ENCODE data around the gene JADE2.

JADE2 gene

GRCh38 chr5:134604908-134605307 lies 79.4 kb downstream of the JADE2 start:
- Histone ChIP-seq H3K36me3 (ENCODE audit: insufficient read depth, low read length) (peaks cover 65% of the 10 kb centered on the region), H3K9me3 (ENCODE audit: low read length) (no peaks in the 10 kb centered on the region), H3K9me2 (ENCODE audit: low read depth, low read length) (no peaks in the 10 kb centered on the region), H3K27ac (ENCODE audit: low read depth, low read length, poor library complexity, severe bottlenecking) (no peak overlapping the region), H3F3A (ENCODE audit: insufficient read depth, low read length) (no peaks in the 10 kb centered on the region), H3K4me1 (ENCODE audit: insufficient read depth, low read length, severe bottlenecking) (no peaks in the 10 kb centered on the region), H3K79me2 (ENCODE audit: insufficient read depth, low read length) (no peaks in the 10 kb centered on the region), H2AFZ (ENCODE audit: low read length) (no peak overlapping the region), H4K20me1 (ENCODE audit: insufficient read depth, low read length) (no peaks in the 10 kb centered on the region), H3K27me3 (ENCODE audit: insufficient read depth, low read length) (no peaks in the 10 kb centered on the region), H3K4me3 (ENCODE audit: low read depth, low read length, poor library complexity, severe bottlenecking) (no peak overlapping the region), H3K4me2 (ENCODE audit: low read length) (no peak overlapping the region), H3K9ac (ENCODE audit: low read length) (no peak overlapping the region)
- no peak for TF ChIP-seq EZH2 (IDR thresholded peaks at IDR 0.05; ENCODE audit: borderline replicate concordance, low read length)
- no peak for TF ChIP-seq CTCF (IDR thresholded peaks at IDR 0.05; ENCODE audit: low read length)

GRCh38 chr5:134606726-134607125 lies 81.3 kb downstream of the JADE2 start:
- Histone ChIP-seq H3F3A (ENCODE audit: insufficient read depth, low read length) (no peaks in the 10 kb centered on the region), H3K9me2 (ENCODE audit: low read depth, low read length) (no peaks in the 10 kb centered on the region), H3K79me2 (ENCODE audit: insufficient read depth, low read length) (no peaks in the 10 kb centered on the region), H3K9ac (ENCODE audit: low read length) (no peak overlapping the region), H3K4me2 (ENCODE audit: low read length) (no peak overlapping the region), H3K4me1 (ENCODE audit: insufficient read depth, low read length, severe bottlenecking) (no peaks in the 10 kb centered on the region), H2AFZ (ENCODE audit: low read length) (no peak overlapping the region), H3K36me3 (ENCODE audit: insufficient read depth, low read length) (peaks cover 78% of the 10 kb centered on the region), H3K27me3 (ENCODE audit: insufficient read depth, low read length) (no peaks in the 10 kb centered on the region), H3K27ac (ENCODE audit: low read depth, low read length, poor library complexity, severe bottlenecking) (no peak overlapping the region), H3K4me3 (ENCODE audit: low read depth, low read length, poor library complexity, severe bottlenecking) (no peak overlapping the region), H4K20me1 (ENCODE audit: insufficient read depth, low read length) (no peaks in the 10 kb centered on the region), H3K9me3 (ENCODE audit: low read length) (no peaks in the 10 kb centered on the region)
- TF ChIP-seq CTCF (IDR thresholded peaks at IDR 0.05; ENCODE audit: low read length) = no peak
- no peak for TF ChIP-seq EZH2 (IDR thresholded peaks at IDR 0.05; ENCODE audit: borderline replicate concordance, low read length)

- H3K27me3 ChIP-seq (ENCODE audit: insufficient read depth, low read length) = no peaks in the 10 kb centered on the region
- no peak overlapping the region for H3K9ac ChIP-seq (ENCODE audit: low read length)
- H2AFZ ChIP-seq (ENCODE audit: low read length) = no peak overlapping the region
- H4K20me1 ChIP-seq (ENCODE audit: insufficient read depth, low read length) = no peaks in the 10 kb centered on the region
- peaks cover 87% of the 10 kb centered on the region for H3K36me3 ChIP-seq (ENCODE audit: insufficient read depth, low read length)
- H3K9me3 ChIP-seq (ENCODE audit: low read length) = no peaks in the 10 kb centered on the region
- no peak overlapping the region for H3K27ac ChIP-seq (ENCODE audit: low read depth, low read length, poor library complexity, severe bottlenecking)
- no peak overlapping the region for H3K4me3 ChIP-seq (ENCODE audit: low read depth, low read length, poor library complexity, severe bottlenecking)
- H3K9me2 ChIP-seq (ENCODE audit: low read depth, low read length) = no peaks in the 10 kb centered on the region
- H3K79me2 ChIP-seq (ENCODE audit: insufficient read depth, low read length) = no peaks in the 10 kb centered on the region
- no peaks in the 10 kb centered on the region for H3K4me1 ChIP-seq (ENCODE audit: insufficient read depth, low read length, severe bottlenecking)
- no peak overlapping the region for H3K4me2 ChIP-seq (ENCODE audit: low read length)
- no peaks in the 10 kb centered on the region; the same call in 1 of the 2 replicates for H3F3A ChIP-seq (ENCODE audit: insufficient read depth, low read length)
- TF ChIP-seq CTCF (IDR thresholded peaks at IDR 0.05; ENCODE audit: low read length) = no peak
- TF ChIP-seq EZH2 (IDR thresholded peaks at IDR 0.05; ENCODE audit: borderline replicate concordance, low read length) = no peak
Measured at GRCh38 chr5:134608555-134608954, 83.1 kb downstream of the JADE2 start.

Measured in OCI-LY1 (cell line).